Transverse colon (tissue), 4 donors: ENCODE data around the gene FARP1. TPM values are rescaled to one million over a fixed set of nuclear protein-coding genes. Genes with fewer than 3 reads are reported as not detected.

Experiments
- DNase-seq: peaks from one replicate; pipeline ENCODE4 v3.0.0-alpha.2; 2019
- H3K27ac ChIP-seq, 4 donors: fragments of 200-600 bp; sonication (generic); 2 replicates each; pipeline ENCODE4 v1.5.1; 2016 to 2018; ENCODE audit warnings: inconsistent platforms in 4 of 4
- H3K27me3 ChIP-seq: fragments of 200-600 bp; sonication (generic); 2 replicates; pipeline ENCODE4 v1.5.1; 2017; ENCODE audit warnings: inconsistent platforms
- H3K36me3 ChIP-seq, 4 donors: fragments of 200-600 bp; sonication (generic); 2 replicates each; pipeline ENCODE4 v1.5.1; 2017 to 2019; ENCODE audit warnings: inconsistent platforms in 4 of 4
- H3K4me1 ChIP-seq, 4 donors: fragments of 200-600 bp; sonication (generic); 2 replicates each; pipeline ENCODE4 v1.5.1; 2017 to 2020; ENCODE audit warnings: inconsistent platforms in 4 of 4
- H3K4me3 ChIP-seq, 4 donors: fragments of 200-600 bp; sonication (generic); 1 replicate in 1 of 4; 2 replicates in 3 of 4; pipeline versions ENCODE4 v1.5.1 to v1.6.1; 2017 to 2019; ENCODE audit warnings: inconsistent platforms in 4 of 4
- H3K9me3 ChIP-seq, 2 donors: fragments of 200-600 bp; sonication (generic); 2 replicates each; pipeline ENCODE4 v1.5.1; 2017 to 2019; ENCODE audit warnings: inconsistent platforms in 2 of 2
- EP300 ChIP-seq: sonication (generic); formaldehyde crosslinking; IDR thresholded peaks from one replicate; pipeline ENCODE4 v1.6.1; 2017; ENCODE audit warnings: antibody characterized with exemption, low read depth
- POLR2A ChIP-seq: fragments of 450-650 bp; IDR thresholded peaks from one replicate; pipeline ENCODE4 v1.6.1; 2016; ENCODE audit warnings: antibody characterized with exemption, mild to moderate bottlenecking, moderate library complexity
- POLR2AphosphoS5 ChIP-seq, 3 donors: sonication (generic); formaldehyde crosslinking; IDR thresholded peaks; one replicate each; pipeline ENCODE4 v1.6.1; 2016; ENCODE audit warnings: antibody characterized with exemption in 3 of 3
- WGBS, 2 donors: methylation state at CpG; one replicate each; pipeline ENCODE4 v1.1.5; 2018; ENCODE audit warnings: low coverage in 1 of 2; 5-methylcytosine and 5-hydroxymethylcytosine counted together
- in situ Hi-C, 4 donors: fragments of 200-750 bp; cut with MboI; loops; one replicate each; pipeline versions ENCODE4 v1.15.0 to v1.15.1; 2017; ENCODE audit warnings: low sequenced_read_pairs in 3 of 4, low pct_ligation_motif_present in 1 of 4, low pct_unique_long_range_greater_than_20kb in 1 of 4
- intact Hi-C: fragments of 100-400 bp; cut with DNase I; formaldehyde crosslinking; loops from one replicate; pipeline ENCODE4 v1.15.1; 2023; ENCODE audit warnings: low total_unique reads
- total RNA-seq, 4 donors: library from RNA; depleted of rRNA; stranded (reverse); fragments of >200 nt; gene quantifications; one replicate each; pipeline ENCODE4 v1.1.0, GENCODE V29; 2016
- TF ChIP-seq, protein P1 (sequence below), 5 experiments: fragments of 200-600 bp in 3 of 5; fragments of 450-650 bp in 2 of 5; sonication (generic) in 3 of 5; IDR thresholded peaks; 1 replicate in 2 of 5; 2 replicates in 3 of 5; pipeline ENCODE4 v1.5.1; 2016 to 2017; ENCODE audit warnings: antibody characterized with exemption in 5 of 5, inconsistent platforms in 3 of 5, mild to moderate bottlenecking in 2 of 5, moderate library complexity in 1 of 5

Gene FARP1
- total RNA-seq, 4 donors from 2014 or later = 32.8 to 41.8 (median 38.3) TPM

DNA sequence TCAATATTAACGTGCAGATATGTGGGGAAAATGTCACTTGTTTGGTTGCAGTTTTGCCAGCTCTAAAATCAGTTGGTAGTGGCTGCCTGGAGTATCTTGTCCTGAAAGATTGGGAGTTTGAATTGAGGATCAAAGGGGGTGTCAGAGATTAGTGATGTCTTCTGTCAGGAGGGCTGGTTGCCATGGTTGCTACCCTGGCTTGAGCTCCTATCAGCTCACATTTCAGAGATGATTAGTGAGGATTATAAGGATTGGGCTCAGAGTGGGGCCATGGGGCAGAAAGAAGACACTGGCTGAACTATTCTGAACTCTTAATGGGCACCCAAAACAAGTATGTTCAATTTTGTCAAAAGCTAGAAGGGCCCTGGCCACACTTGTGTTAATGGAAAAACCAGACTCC is 129.7 kb downstream of the FARP1 start:
- in situ Hi-C loops = no loop called here
- 46 to 56% methylated on average over 1 of the region's 1 CpG for WGBS, 2 donors

GRCh38 chr13:98273067-98273823 is 130.4 kb downstream of the FARP1 start:
- in situ Hi-C loops (no loop called here), intact Hi-C loops (no loop called here)
- no peaks in the 10 kb centered on the region for H3K36me3 ChIP-seq
- 87 to 91% methylated on average over 5 to 9 of the region's 9 CpGs for WGBS, 2 donors
- H3K27me3 ChIP-seq = no peaks in the 10 kb centered on the region
- no peak for TF ChIP-seq EP300
- no peak for TF ChIP-seq POLR2AphosphoS5 (IDR thresholded peaks at IDR 0.05)
- TF ChIP-seq, protein P1, sequence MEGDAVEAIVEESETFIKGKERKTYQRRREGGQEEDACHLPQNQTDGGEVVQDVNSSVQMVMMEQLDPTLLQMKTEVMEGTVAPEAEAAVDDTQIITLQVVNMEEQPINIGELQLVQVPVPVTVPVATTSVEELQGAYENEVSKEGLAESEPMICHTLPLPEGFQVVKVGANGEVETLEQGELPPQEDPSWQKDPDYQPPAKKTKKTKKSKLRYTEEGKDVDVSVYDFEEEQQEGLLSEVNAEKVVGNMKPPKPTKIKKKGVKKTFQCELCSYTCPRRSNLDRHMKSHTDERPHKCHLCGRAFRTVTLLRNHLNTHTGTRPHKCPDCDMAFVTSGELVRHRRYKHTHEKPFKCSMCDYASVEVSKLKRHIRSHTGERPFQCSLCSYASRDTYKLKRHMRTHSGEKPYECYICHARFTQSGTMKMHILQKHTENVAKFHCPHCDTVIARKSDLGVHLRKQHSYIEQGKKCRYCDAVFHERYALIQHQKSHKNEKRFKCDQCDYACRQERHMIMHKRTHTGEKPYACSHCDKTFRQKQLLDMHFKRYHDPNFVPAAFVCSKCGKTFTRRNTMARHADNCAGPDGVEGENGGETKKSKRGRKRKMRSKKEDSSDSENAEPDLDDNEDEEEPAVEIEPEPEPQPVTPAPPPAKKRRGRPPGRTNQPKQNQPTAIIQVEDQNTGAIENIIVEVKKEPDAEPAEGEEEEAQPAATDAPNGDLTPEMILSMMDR (IDR thresholded peaks at IDR 0.05) = no peak
- no peak for TF ChIP-seq POLR2A
- no peak overlapping the region for H3K27ac ChIP-seq
- no peak overlapping the region for H3K4me3 ChIP-seq
- peaks cover 0 to 6% (median under 1%) of the 10 kb centered on the region in 4 donors for H3K4me1 ChIP-seq
- H3K9me3 ChIP-seq = no peaks in the 10 kb centered on the region
- no peak for DNase-seq

More for the DNA sequence above, 129.7 kb downstream of the FARP1 start:
- no peak for DNase-seq
- no peak overlapping the region for H3K4me3 ChIP-seq
- no peak overlapping the region for H3K27ac ChIP-seq
- TF ChIP-seq POLR2A (no peak), POLR2AphosphoS5 (IDR thresholded peaks at IDR 0.05) (no peak), EP300 (no peak)
- TF ChIP-seq, protein P1 (IDR thresholded peaks at IDR 0.05) = no peak
- H3K4me1 ChIP-seq = peaks cover under 1 to 13% (median 7%) of the 10 kb centered on the region in 4 donors
- no peaks in the 10 kb centered on the region for H3K36me3 ChIP-seq
- intact Hi-C loops = no loop called here
- no peaks in the 10 kb centered on the region for H3K9me3 ChIP-seq
- H3K27me3 ChIP-seq = no peaks in the 10 kb centered on the region

DNA sequence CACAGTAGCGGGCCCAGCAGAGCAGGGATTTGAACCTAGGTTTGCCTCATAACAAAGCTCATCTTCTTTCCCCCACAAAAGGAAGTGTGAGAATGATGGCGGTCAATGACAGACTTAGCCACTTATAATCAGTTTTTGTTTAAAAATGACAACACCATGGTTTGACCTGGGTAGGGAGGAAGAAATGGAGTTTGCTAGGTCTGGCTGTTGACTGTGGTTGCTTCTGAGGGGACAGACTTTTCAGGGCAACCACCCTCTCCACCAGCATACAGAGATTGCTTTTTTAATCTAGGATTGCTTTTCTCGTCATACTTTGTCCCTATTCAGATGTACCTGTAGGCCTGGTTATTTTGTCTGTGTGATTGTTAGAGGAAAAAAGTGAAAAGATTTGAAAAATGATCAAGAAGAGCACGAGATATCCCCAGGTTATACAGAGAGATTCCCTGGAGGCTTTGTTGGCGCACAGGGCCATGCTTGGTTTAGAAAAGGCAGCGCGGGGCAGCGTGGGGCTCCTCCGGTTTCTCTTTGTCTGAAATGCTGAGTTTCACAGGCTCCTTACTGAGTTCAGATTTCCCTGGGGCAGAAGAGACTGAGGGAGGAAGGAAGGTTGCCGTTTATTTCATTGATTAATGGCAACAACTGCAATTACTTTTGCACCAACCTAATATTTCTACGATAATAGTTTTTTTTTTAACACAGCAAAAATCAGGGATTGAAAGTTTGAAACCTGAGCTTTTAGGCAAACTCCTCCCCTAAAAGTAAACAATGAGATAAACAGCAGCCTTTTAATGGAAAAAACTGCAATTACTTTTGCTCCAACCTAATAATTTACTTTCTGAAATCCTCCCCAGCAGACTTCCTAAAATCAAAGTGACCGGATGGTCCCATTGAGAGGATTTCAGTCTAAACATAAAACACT is 131.2 kb downstream of the FARP1 start:
- intact Hi-C loops (no loop called here), in situ Hi-C loops (no loop called here)
- no peak overlapping the region for H3K27ac ChIP-seq
- H3K36me3 ChIP-seq = no peaks in the 10 kb centered on the region
- H3K27me3 ChIP-seq = no peaks in the 10 kb centered on the region
- TF ChIP-seq, protein P1 (IDR thresholded peaks at IDR 0.05) = no peak
- TF ChIP-seq POLR2A (no peak), POLR2AphosphoS5 (IDR thresholded peaks at IDR 0.05) (no peak), EP300 (no peak)
- peaks cover 0 to 6% (median 0%) of the 10 kb centered on the region in 4 donors for H3K4me1 ChIP-seq
- 58 to 79% methylated on average over 12 of the region's 12 CpGs for WGBS, 2 donors
- no peaks in the 10 kb centered on the region for H3K9me3 ChIP-seq
- no peak for DNase-seq
- no peak overlapping the region for H3K4me3 ChIP-seq

DNA sequence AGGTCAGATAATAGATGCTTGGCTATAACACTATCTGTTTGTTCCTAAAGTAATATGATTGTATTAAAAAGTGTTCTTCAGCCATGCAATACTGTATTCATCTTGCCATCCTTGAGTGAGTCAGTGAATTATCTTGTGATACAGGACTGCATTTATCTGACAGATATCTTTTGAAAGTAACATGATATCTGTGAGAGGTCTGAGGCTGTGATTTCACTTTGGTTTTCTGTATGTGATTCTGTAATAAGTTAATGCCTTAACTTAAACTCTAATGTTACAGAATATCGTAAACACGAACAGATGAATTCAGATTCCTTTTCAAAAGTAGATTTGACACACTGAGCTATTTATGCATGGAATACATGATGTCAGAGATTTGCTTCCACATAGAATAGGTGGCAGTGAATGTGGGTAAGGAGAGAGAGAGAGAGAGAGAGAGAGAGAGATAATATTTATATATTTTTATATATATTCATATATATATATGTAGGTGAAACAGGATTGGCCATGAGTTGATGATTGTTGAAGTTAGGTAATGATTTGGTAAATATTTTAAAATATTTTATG is 132.1 kb downstream of the FARP1 start:
- in situ Hi-C loops = no loop called here
- Histone ChIP-seq H3K27me3 (no peaks in the 10 kb centered on the region), H3K4me3 (no peak overlapping the region), H3K27ac (no peak overlapping the region), H3K4me1 (peaks cover 0 to 6% (median 0%) of the 10 kb centered on the region in 4 donors), H3K9me3 (no peaks in the 10 kb centered on the region), H3K36me3 (no peaks in the 10 kb centered on the region)
- intact Hi-C loops = no loop called here
- 68 to 91% methylated on average over 2 of the region's 2 CpGs for WGBS, 2 donors
- TF ChIP-seq EP300 = no peak
- no peak for TF ChIP-seq POLR2A
- TF ChIP-seq, protein P1 (IDR thresholded peaks at IDR 0.05) = no peak
- TF ChIP-seq POLR2AphosphoS5 (IDR thresholded peaks at IDR 0.05) = no peak
- DNase-seq = no peak
